Left renal pelvis (tissue), 4 donors: Measurements from ENCODE around the gene PCDHB15. TPM values are rescaled to one million over a fixed set of nuclear protein-coding genes. Genes with fewer than 3 reads are reported as not detected.
"Not testable (repeated sequence)": the region's sequence is repeated elsewhere in the genome, so short reads cannot be mapped to it uniquely, and the experiment has no call there.

ENCODE experiments used
- DNase-seq, 4 donors: peaks; one replicate each; pipeline ENCODE4 v3.0.0-alpha.2; 2013; ENCODE audit warnings: low read depth in 4 of 4, low spot score in 3 of 4
- polyA plus RNA-seq, 4 donors: library from polyadenylated mRNA; unstranded; fragments of 120-200 nt; gene quantifications; one replicate each; pipeline ENCODE4 v1.2.1, GENCODE V29; 2013; ENCODE audit not compliant: insufficient read length in 4 of 4

PCDHB15 gene
- 10 to 100 TPM; 14.7 to 17.6 (median 16.6) TPM for polyA plus RNA-seq

GRCh38 chr5:141245250-141245717 is at the start of gene PCDHB15:
Gene PCDHB15 (plus strand): TSS chr5:141245395. CDS start chr5:141245579, 184 bp downstream.
- peak in 1 of 4 donors; percentile 14 for DNase-seq

GRCh38 chr5:141196363-141196762 is 48.8 kb upstream of the PCDHB15 start:
- DNase-seq: no peak

GRCh38 chr5:141199359-141200235 is 45.6 kb upstream of the PCDHB15 start, which contains the start of gene PCDHB11:
Gene PCDHB11 (plus strand): TSS chr5:141199627. CDS start chr5:141199775, 148 bp downstream.
- no peak for DNase-seq

- DNase-seq: not testable (repeated sequence)
Measured at GRCh38 chr5:141201126-141201525, 44.1 kb upstream of the PCDHB15 start.

GRCh38 chr5:141201646-141202045 is 43.5 kb upstream of the PCDHB15 start:
- DNase-seq: not testable (repeated sequence)

GRCh38 chr5:141208478-141208877 is 36.7 kb upstream of the PCDHB15 start, which contains the start of gene PCDHB12:
Gene PCDHB12 (plus strand): TSS chr5:141208719. CDS start chr5:141208908, 189 bp downstream.
- DNase-seq: no peak

GRCh38 chr5:141210281-141210680 is 34.9 kb upstream of the PCDHB15 start:
- not testable (repeated sequence) for DNase-seq

- not testable (repeated sequence) for DNase-seq
Measured at GRCh38 chr5:141210849-141211248, 34.3 kb upstream of the PCDHB15 start.

- not testable (repeated sequence) for DNase-seq
Measured at GRCh38 chr5:141213656-141214339, 31.4 kb upstream of the PCDHB15 start, which contains the start of gene PCDHB13. Gene PCDHB13 (plus strand): TSS chr5:141213919. CDS start chr5:141214124, 205 bp downstream.

GRCh38 chr5:141214583-141214982 is 30.6 kb upstream of the PCDHB15 start:
- not testable (repeated sequence) for DNase-seq

- not testable (repeated sequence) for DNase-seq
Measured at GRCh38 chr5:141215504-141215903, 29.7 kb upstream of the PCDHB15 start.

- DNase-seq: not testable (repeated sequence)
Measured at GRCh38 chr5:141216035-141216434, 29.2 kb upstream of the PCDHB15 start.

GRCh38 chr5:141223112-141223783 is 21.9 kb upstream of the PCDHB15 start, which contains the start of gene PCDHB14:
Gene PCDHB14 (plus strand): TSS chr5:141223343. CDS start chr5:141223506, 163 bp downstream.
- no peak for DNase-seq

GRCh38 chr5:141224844-141225243 is 20.4 kb upstream of the PCDHB15 start:
- not testable (repeated sequence) for DNase-seq

GRCh38 chr5:141225421-141225820 is 19.8 kb upstream of the PCDHB15 start:
- not testable (repeated sequence) for DNase-seq

GRCh38 chr5:141234109-141234667 is 11.0 kb upstream of the PCDHB15 start:
- no peak for DNase-seq

GRCh38 chr5:141235922-141236321 is 9.3 kb upstream of the PCDHB15 start:
- DNase-seq: not testable (repeated sequence)

GRCh38 chr5:141236516-141237313 is 8.5 kb upstream of the PCDHB15 start:
- no peak for DNase-seq

- DNase-seq: no peak
Measured at GRCh38 chr5:141241496-141241895, 3.7 kb upstream of the PCDHB15 start.
